AG08396 (cell line): ENCODE measurements around the gene RPA4.
"Not testable (repeated sequence)": the region's sequence is repeated elsewhere in the genome, so short reads cannot be mapped to it uniquely, and the experiment has no call there.

ENCODE experiments used
- DNase-seq: peaks from one replicate; pipeline ENCODE4 v3.0.0; 2012; ENCODE audit warnings: low spot score, mixed read lengths

Gene RPA4, protein sequence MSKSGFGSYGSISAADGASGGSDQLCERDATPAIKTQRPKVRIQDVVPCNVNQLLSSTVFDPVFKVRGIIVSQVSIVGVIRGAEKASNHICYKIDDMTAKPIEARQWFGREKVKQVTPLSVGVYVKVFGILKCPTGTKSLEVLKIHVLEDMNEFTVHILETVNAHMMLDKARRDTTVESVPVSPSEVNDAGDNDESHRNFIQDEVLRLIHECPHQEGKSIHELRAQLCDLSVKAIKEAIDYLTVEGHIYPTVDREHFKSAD

GRCh38 chrX:96883608-96884007 is at the start of gene RPA4:
Gene RPA4 (plus strand): TSS chrX:96883908. CDS start chrX:96884311, 403 bp downstream.
- DNase-seq, result no peak

DNA sequence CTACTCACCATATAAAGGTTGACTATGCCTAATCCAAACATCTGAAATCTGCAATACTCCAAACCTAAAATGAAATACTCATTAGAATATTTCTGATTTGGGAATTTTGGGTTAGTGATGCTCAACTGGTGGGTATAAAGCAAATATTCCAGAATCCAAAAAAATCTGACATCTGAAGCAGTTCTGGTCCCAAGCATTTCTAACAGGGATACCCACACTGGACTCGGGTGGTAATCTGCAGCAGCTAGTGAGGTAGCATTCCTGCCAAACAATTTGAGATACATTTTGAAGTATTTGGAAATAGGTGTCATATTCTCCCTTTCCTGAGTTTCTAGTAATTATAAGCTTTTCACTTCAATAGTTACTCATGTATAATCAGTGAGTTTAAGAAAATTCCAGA is 49.6 kb upstream of the RPA4 start:
- no peak for DNase-seq

DNA sequence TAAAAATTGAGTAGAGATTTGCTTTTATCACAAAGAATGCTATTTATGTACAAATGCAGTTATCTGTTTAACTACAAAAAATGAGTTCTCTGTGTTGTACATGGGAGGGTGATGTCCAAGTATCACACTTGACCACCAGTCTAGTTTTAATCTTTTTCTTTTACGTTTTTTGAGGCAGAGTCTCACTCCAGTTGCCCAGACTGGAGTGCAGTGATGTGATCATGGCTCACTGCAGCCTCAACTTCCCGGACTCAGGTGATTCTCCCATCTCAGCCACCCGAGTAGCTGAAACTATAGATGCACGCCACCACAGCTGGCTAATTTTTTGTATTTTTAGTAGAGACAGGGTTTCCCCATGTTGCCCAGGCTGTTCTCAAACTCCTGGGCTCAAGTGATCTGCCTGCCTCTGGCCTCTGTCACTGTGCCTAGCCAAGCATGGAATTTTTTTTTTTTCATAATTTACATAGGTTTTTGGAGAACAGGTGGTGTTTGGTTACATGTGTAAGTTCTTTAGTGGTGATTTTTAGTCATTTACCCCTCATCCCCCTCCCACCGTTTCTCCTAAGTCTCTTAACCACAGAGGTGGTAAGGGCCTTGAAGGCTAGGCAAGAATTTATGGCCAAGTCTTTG is 47.9 kb upstream of the RPA4 start:
- DNase-seq, result no peak

DNA sequence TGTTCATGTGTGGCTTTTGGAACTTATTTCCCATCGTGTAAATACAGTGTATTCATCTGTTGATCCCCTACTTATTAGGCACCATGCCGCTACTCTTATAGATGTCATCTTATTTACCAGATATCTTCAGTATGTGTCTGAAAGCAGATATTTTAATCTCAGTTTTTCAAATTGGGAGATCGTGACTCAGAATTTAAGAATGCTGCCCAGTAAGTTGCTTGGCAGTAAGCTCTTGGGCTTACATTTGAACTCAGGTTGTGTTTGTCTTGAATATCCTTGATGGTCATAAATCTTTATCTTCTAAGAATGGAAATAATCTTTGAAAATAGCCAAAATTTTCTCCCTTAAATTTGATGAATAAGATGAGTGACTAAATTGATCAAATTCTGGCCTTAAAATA is 45.9 kb upstream of the RPA4 start:
- no peak for DNase-seq

- no peak for DNase-seq
These were observed 45.2 kb upstream of the RPA4 start for GRCh38 chrX:96838537-96838936.

GRCh38 chrX:96841325-96841724 is 42.4 kb upstream of the RPA4 start:
- no peak for DNase-seq

- DNase-seq, result not testable (repeated sequence)
These were observed 41.8 kb upstream of the RPA4 start for GRCh38 chrX:96841866-96842265.

GRCh38 chrX:96843566-96843965 is 40.1 kb upstream of the RPA4 start:
- DNase-seq, result no peak

GRCh38 chrX:96846841-96847240 is 36.9 kb upstream of the RPA4 start:
- no peak for DNase-seq

DNA sequence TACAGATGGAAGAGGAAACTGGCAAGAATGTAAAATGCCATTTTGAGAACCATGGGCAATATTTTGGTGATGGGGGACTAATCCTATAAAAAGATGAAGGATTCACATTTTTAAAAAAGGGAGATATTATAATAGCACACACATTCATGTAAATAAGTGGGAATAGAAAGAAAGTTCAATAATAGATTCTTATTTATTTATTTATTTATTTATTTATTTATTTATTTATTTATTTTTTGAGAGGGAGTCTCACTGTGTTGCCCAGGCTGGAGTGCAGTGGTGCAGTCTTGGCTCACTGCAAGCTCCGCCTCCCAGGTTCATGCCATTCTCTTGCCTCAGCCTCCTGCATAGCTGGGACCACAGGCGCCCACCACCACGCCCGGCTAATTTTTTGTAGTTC is 24.3 kb upstream of the RPA4 start:
- DNase-seq, result not testable (repeated sequence)

DNA sequence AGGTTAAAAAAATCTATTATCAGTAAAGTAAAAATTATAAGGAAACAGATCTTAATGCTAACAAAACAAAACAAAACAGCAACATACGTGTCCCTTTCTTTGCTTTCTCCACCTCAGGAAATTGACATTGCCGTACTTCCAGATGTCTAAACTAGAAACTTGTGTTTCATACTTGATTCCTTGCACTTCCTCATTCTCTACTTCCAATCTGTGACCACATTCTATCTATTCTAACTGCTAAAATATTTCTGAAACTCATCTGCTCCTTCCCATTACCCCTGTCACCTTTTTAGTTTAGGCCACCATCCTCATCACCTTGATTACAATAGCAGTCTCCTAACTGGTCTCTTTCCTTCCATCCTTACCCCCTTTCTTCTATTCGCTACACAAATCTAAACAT is 22.5 kb upstream of the RPA4 start:
- no peak for DNase-seq

DNA sequence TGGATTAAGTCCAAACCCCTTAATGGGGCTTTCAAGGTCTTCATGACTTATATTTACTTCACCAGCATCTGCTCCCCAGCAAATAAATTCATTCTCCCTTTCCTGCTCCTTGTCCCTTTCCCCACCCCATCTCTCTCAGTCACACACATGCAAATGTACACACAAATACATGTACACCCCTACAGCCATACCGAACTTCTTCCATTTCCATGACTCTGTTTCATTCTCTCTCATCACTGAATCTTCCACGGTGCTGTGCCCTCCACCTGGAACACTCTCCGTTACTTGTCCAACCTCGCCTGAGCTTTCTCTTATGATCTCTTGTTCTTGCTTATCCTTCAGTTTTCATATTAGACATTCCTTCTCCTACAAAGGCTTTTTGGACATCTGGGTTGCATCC is 22.0 kb upstream of the RPA4 start:
- no peak for DNase-seq

- no peak for DNase-seq
These were observed 319 bp downstream of the RPA4 start for GRCh38 chrX:96884027-96884426.

DNA sequence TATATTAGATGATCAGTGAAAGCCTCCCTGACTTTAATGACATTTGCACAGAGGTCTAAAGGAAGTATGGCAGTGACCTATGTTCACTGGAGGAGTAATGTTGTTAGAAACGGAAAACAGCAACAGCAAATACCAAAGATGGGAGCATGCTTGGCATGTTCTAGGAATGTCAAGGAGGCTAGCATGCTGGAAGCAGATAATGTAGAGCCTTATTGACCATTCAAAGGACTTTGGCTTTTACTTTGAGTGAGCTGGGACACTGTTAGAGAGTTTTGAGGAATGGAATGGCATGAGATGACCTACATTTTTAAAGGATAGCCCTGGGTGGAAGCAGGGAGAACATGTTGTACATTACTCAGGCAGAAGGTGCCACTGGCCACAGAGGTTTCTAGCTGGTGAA is 6.0 kb downstream of the RPA4 start:
- no peak for DNase-seq

GRCh38 chrX:96906741-96907140 is 23.0 kb downstream of the RPA4 start:
- no peak for DNase-seq

DNA sequence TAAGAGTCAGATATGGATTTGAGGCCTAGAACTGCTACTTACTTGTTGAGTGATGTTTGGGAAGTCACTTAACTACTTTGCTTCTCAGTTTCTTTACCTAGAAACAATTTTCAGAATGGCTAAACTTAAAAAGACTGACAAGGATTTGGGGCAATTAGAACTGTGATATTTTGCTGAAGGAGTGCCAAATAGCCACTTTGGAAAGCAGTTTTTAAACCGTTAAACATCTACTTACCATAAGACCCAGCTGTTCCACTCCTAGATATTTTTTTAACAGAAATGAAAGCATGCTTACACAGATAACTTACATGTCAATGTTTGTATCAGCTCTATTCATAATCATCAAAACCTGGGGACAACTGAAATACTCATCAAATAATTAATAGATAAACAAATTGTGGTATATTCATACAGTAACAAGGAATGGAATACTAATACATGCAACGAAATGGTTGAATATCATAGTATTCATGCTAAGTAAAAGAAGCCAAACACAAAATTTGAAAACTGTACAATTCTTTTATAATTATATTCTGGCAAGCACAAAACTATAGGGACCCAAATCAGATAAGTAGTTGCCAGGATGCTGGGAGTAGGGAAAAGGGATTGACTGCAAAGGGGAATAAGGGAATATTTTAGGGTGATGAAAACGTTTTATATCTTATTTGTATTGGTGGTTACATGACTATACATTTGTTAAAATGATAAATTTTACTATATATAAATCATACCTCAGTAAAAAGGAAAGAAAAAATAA is 24.0 kb downstream of the RPA4 start:
- DNase-seq, result no peak

DNA sequence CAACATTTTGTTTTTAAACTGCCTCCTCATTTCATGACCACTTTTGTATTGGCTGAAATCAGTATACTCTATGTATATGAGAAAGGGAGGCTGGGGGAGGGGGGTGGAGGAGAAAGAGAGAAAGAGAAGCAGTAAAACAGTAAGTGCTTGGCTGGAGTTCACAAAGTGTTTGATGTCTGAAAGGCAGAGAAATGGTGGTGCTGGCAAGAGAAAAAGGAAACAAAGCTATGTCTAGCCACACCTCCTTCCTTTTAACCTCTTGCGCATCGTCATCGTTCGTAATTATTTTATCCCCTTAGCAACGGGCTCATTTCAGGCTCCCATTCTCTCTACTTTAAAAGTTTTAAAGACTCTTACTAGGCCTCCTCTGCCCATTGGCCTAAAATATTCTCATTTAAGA is 25.6 kb downstream of the RPA4 start:
- DNase-seq, result peak; percentile 4

DNA sequence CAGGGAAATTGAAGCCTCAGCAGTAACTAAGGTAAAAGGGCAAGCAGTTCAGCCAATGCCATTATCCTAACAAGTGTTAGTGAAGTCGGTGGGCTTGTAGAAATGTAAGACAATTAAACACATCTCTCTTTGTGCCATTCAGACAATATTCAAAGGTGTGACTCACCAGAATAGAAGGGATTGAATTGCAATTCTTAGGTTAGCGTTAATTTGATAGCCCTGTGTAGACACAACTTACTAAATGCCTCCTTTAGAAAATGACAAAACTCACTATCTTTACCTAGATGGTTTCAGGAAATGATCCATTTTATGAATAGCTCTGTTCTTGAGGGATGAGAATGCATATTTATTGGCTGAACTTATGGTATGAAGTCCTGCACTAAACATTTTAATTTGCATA is 35.2 kb downstream of the RPA4 start:
- DNase-seq, result no peak

GRCh38 chrX:96919672-96920071 is 36.0 kb downstream of the RPA4 start:
- DNase-seq, result no peak

DNA sequence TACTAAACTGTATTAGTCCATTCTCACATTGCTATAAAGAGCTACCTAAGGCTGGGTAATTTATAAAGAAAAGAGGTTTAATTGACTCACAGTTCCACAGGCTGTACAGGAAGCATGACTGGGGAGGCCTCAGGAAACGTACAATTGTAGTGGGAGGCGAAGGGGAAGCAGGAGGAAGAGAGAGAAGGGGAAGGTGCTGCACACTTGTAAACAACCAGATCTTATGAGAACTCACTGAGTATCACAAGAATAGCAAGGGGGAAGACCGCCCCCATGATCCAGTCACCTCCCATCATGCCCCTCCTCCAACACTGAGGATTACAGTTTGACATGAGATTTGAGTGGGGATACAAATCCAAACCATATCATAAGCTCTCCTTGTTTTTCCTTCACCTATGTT is 40.9 kb downstream of the RPA4 start:
- DNase-seq, result no peak

- DNase-seq, result no peak
These were observed 45.3 kb downstream of the RPA4 start for GRCh38 chrX:96929036-96929435.
